Measurements from ENCODE around the gene NAALADL2. TPM values are rescaled to one million over a fixed set of nuclear protein-coding genes. Genes with fewer than 3 reads are reported as not detected.

The NAALADL2 gene
- total and polyA plus RNA-seq, 2 experiments from 2014 or later: 3.4 to 15.3 TPM

DNA sequence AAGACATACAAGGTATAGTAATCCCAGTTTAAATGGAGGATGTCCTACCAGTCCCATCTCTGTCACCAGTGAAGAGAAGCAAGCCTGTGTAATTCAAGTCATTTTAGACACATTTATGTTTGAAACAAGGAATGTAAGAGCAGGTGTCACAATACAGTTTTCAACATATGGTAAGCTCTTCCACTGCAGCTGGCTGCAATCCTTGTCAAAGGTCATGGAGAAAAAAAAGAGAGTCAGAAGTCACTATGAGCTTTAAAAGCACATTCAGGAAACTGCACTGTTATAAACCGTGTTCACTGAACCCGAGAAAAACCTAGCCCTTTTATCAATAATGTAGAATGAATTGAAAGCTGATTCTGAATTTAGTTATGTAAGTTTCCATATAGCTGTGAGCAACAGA, 206.4 kb downstream of the NAALADL2 start:
- H3K4me3 ChIP-seq: no peak overlapping the region
- WGBS (ENCODE audit: low lambda C conversion rate, missing lambda C conversion rate): 79% methylated on average over 2 of the region's 2 CpGs
- TF ChIP-seq EZH2 (IDR thresholded peaks at IDR 0.05; ENCODE audit: borderline replicate concordance) (no peak), EZH2phosphoT487 (IDR thresholded peaks at IDR 0.05; ENCODE audit: low read depth, severe bottlenecking, unreplicated experiment) (no peak)
- TF ChIP-seq, protein P1, sequence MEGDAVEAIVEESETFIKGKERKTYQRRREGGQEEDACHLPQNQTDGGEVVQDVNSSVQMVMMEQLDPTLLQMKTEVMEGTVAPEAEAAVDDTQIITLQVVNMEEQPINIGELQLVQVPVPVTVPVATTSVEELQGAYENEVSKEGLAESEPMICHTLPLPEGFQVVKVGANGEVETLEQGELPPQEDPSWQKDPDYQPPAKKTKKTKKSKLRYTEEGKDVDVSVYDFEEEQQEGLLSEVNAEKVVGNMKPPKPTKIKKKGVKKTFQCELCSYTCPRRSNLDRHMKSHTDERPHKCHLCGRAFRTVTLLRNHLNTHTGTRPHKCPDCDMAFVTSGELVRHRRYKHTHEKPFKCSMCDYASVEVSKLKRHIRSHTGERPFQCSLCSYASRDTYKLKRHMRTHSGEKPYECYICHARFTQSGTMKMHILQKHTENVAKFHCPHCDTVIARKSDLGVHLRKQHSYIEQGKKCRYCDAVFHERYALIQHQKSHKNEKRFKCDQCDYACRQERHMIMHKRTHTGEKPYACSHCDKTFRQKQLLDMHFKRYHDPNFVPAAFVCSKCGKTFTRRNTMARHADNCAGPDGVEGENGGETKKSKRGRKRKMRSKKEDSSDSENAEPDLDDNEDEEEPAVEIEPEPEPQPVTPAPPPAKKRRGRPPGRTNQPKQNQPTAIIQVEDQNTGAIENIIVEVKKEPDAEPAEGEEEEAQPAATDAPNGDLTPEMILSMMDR (IDR thresholded peaks at IDR 0.05; ENCODE audit: poor library complexity): no peak
- no peak overlapping the region for H3K4me2 ChIP-seq
- H3K27ac ChIP-seq: no peak overlapping the region
- H3K27me3 ChIP-seq: no peaks in the 10 kb centered on the region
- no peaks in the 10 kb centered on the region for H3K36me3 ChIP-seq (replicated peaks; ENCODE audit: insufficient read depth, low read depth)
- H3K79me2 ChIP-seq: no peaks in the 10 kb centered on the region
- H2AFZ ChIP-seq: no peak overlapping the region
- no peaks in the 10 kb centered on the region for H3K4me1 ChIP-seq (ENCODE audit: insufficient read depth)
- no peaks in the 10 kb centered on the region for H4K20me1 ChIP-seq (ENCODE audit: insufficient read depth, poor library complexity, severe bottlenecking)
- H3K9me2 ChIP-seq (replicated peaks; ENCODE audit: insufficient read depth): no peaks in the 10 kb centered on the region
- H3K9me3 ChIP-seq (ENCODE audit: low read depth): no peaks in the 10 kb centered on the region
- no peak for DNase-seq (ENCODE audit: low spot score)

DNA sequence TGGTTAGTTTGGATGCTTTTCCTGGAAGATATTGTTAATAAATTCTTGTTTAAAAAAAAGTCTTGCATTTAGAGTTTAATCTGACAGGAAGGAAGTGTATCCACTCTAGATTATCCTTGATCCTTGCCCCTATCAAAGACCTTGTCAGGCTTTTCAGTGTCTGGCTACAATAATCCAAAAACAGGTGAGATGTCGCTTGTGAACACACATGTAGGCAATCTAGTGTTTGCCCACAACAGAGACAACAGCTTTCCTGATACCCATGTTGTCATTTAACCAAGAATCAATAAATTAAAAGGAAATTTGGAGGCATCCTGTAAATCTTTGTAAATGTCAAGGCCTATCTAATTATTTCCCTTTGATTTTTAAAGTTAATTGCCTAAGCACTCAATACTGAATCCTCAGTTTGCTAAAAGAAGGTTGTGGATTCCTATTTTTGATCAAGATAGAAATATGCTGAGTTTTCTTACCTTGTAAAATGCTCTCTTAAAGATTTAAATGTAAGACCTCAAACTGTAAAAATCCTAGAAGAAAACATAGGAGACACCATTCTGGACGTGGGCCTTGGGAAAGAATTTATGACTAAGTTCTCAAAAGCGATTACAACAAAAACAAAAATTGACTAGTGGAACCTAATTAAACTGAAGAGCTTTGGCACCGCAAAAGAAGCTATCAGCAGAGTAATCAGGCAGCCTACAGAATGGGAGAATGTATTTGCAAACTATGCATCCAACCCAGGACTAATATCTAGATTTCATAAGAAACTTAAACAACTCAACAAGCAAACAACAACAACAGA, 207.7 kb downstream of the NAALADL2 start:
- 88% methylated on average over 4 of the region's 4 CpGs for WGBS (ENCODE audit: low lambda C conversion rate, missing lambda C conversion rate)
- Histone ChIP-seq H3K27ac (no peak overlapping the region), H3K4me2 (no peak overlapping the region), H3K27me3 (no peaks in the 10 kb centered on the region), H4K20me1 (ENCODE audit: insufficient read depth, poor library complexity, severe bottlenecking) (no peaks in the 10 kb centered on the region), H3K9me3 (ENCODE audit: low read depth) (no peaks in the 10 kb centered on the region), H3K9me2 (replicated peaks; ENCODE audit: insufficient read depth) (no peaks in the 10 kb centered on the region), H3K36me3 (replicated peaks; ENCODE audit: insufficient read depth, low read depth) (no peaks in the 10 kb centered on the region), H3K4me1 (ENCODE audit: insufficient read depth) (no peaks in the 10 kb centered on the region), H3K4me3 (no peak overlapping the region), H2AFZ (no peak overlapping the region), H3K79me2 (no peaks in the 10 kb centered on the region)
- TF ChIP-seq EZH2 (IDR thresholded peaks at IDR 0.05; ENCODE audit: borderline replicate concordance): no peak
- TF ChIP-seq EZH2phosphoT487 (IDR thresholded peaks at IDR 0.05; ENCODE audit: low read depth, severe bottlenecking, unreplicated experiment): no peak
- TF ChIP-seq, protein P1 (IDR thresholded peaks at IDR 0.05; ENCODE audit: poor library complexity): no peak
- DNase-seq (ENCODE audit: low spot score): no peak

DNA sequence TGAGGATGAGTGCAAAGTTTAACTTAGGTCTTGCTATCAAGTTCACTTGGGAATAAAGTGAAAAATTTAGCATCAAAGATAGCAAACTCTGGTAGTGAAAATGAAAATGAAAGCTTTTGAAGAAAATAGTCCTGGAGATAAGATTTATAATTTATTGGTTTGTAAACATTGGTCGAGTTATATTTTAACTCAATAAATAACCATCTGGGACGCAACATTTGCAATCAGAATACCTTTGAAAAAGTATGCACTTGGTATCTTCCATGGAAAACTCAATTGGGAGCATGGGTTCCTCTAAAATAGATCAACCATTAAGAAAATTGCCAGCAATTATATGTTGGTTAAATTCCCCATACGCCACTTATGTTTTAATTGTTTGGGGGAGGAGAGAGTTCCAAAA, 209.5 kb downstream of the NAALADL2 start:
- no peak for TF ChIP-seq EZH2phosphoT487 (IDR thresholded peaks at IDR 0.05; ENCODE audit: low read depth, severe bottlenecking, unreplicated experiment)
- no peak for TF ChIP-seq EZH2 (IDR thresholded peaks at IDR 0.05; ENCODE audit: borderline replicate concordance)
- TF ChIP-seq, protein P1 (IDR thresholded peaks at IDR 0.05; ENCODE audit: poor library complexity): no peak
- 77% methylated on average over 3 of the region's 3 CpGs for WGBS (ENCODE audit: low lambda C conversion rate, missing lambda C conversion rate)
- no peak overlapping the region for H3K4me2 ChIP-seq
- no peaks in the 10 kb centered on the region for H3K4me1 ChIP-seq (ENCODE audit: insufficient read depth)
- H4K20me1 ChIP-seq (ENCODE audit: insufficient read depth, poor library complexity, severe bottlenecking): no peaks in the 10 kb centered on the region
- H3K27ac ChIP-seq: no peak overlapping the region
- DNase-seq (ENCODE audit: low spot score): no peak
- H3K4me3 ChIP-seq: no peak overlapping the region
- H3K36me3 ChIP-seq (replicated peaks; ENCODE audit: insufficient read depth, low read depth): no peaks in the 10 kb centered on the region
- H2AFZ ChIP-seq: no peak overlapping the region
- no peaks in the 10 kb centered on the region for H3K9me2 ChIP-seq (replicated peaks; ENCODE audit: insufficient read depth)
- no peaks in the 10 kb centered on the region for H3K27me3 ChIP-seq
- no peaks in the 10 kb centered on the region for H3K9me3 ChIP-seq (ENCODE audit: low read depth)
- no peaks in the 10 kb centered on the region for H3K79me2 ChIP-seq

Measured in hepatocyte (in vitro differentiated cells).